CD14-positive monocyte (primary cell): ENCODE measurements around the gene HECW1. TPM values are rescaled to one million over a fixed set of nuclear protein-coding genes. Genes with fewer than 3 reads are reported as not detected.

ENCODE experiments used
- DNase-seq, 3 donors: peaks; one replicate each; pipeline ENCODE4 v3.0.0-alpha.2; 2011 to 2022
- H2AFZ ChIP-seq: 2 replicates; pipeline ENCODE4 v1.6.0; 2012; ENCODE audit warnings: mild to moderate bottlenecking, low read depth, low read length, inconsistent platforms; ENCODE audit not compliant: insufficient read depth, poor library complexity, severe bottlenecking
- H3K27ac ChIP-seq, 2 donors: 1 replicate in 1 of 2; 2 replicates in 1 of 2; pipeline ENCODE4 v1.5.1; 2012 to 2013; ENCODE audit warnings: low read length in 2 of 2, control low read depth in 1 of 2, inconsistent platforms in 1 of 2, low read depth in 1 of 2, mild to moderate bottlenecking in 1 of 2
- H3K27me3 ChIP-seq, 2 donors: one replicate each; pipeline versions ENCODE4 v1.6.0 to v1.6.1; 2011 to 2013; ENCODE audit warnings: low read length in 2 of 2; ENCODE audit not compliant: control insufficient read depth in 2 of 2, insufficient read depth in 2 of 2
- H3K36me3 ChIP-seq, 2 donors: replicated peaks in 1 of 2; 1 replicate in 1 of 2; 2 replicates in 1 of 2; pipeline versions ENCODE4 v1.5.1 to v1.6.1; 2012 to 2013; ENCODE audit warnings: low read length in 2 of 2, control low read depth in 1 of 2, inconsistent platforms in 1 of 2, mild to moderate bottlenecking in 1 of 2; ENCODE audit not compliant: insufficient read depth in 2 of 2, control insufficient read depth in 1 of 2
- H3K4me1 ChIP-seq, 2 donors: 1 replicate in 1 of 2; 2 replicates in 1 of 2; pipeline versions ENCODE4 v1.5.1 to v1.6.1; 2012 to 2013; ENCODE audit warnings: low read length in 2 of 2, control low read depth in 1 of 2, inconsistent platforms in 1 of 2, mild to moderate bottlenecking in 1 of 2, moderate library complexity in 1 of 2; ENCODE audit not compliant: insufficient read depth in 2 of 2, control insufficient read depth in 1 of 2
- H3K4me2 ChIP-seq: replicated peaks from 2 replicates; pipeline ENCODE3; 2012; ENCODE audit warnings: low read length, moderate library complexity, mild to moderate bottlenecking; ENCODE audit not compliant: poor library complexity, severe bottlenecking; ENCODE audit errors: extremely low read depth
- H3K4me3 ChIP-seq, 3 experiments: fragments of 200-600 bp in 1 of 3; sonication (generic) in 1 of 3; replicated peaks in 1 of 3; 1 replicate in 2 of 3; 2 replicates in 1 of 3; pipeline ENCODE4 v1.5.1; 2011 to 2013; ENCODE audit warnings: low read length in 3 of 3, mild to moderate bottlenecking in 3 of 3, control low read depth in 2 of 3, low read depth in 2 of 3, inconsistent platforms in 1 of 3, moderate library complexity in 1 of 3
- H3K79me2 ChIP-seq: 2 replicates; pipeline ENCODE4 v1.6.0; 2012; ENCODE audit warnings: mild to moderate bottlenecking, control low read depth, inconsistent platforms, low read length, moderate library complexity; ENCODE audit not compliant: insufficient read depth
- H3K9ac ChIP-seq: 2 replicates; pipeline ENCODE4 v1.6.0; 2017; ENCODE audit warnings: low read length, mild to moderate bottlenecking; ENCODE audit not compliant: insufficient read depth, poor library complexity, severe bottlenecking
- H3K9me3 ChIP-seq, 2 donors: replicated peaks in 1 of 2; 1 replicate in 1 of 2; 2 replicates in 1 of 2; pipeline versions ENCODE4 v1.5.1 to v1.6.1; 2012 to 2013; ENCODE audit warnings: low read length in 2 of 2, control low read depth in 1 of 2; ENCODE audit not compliant: control insufficient read depth in 1 of 2, insufficient read depth in 1 of 2
- H4K20me1 ChIP-seq: 2 replicates; pipeline ENCODE4 v1.6.0; 2012; ENCODE audit warnings: mild to moderate bottlenecking, low read length, control low read depth, moderate library complexity; ENCODE audit not compliant: insufficient read depth
- H3K27ac Mint-ChIP-seq, 7 donors: one replicate each; pipeline ENCODE4 v1.8.0; 2020; ENCODE audit warnings: mild to moderate bottlenecking in 7 of 7, mixed read lengths in 7 of 7, moderate library complexity in 6 of 7, inconsistent platforms in 2 of 7
- H3K27me3 Mint-ChIP-seq, 3 donors: one replicate each; pipeline ENCODE4 v1.8.0; 2021 to 2022; ENCODE audit warnings: low read depth in 3 of 3, mild to moderate bottlenecking in 3 of 3, mixed read lengths in 3 of 3, moderate library complexity in 3 of 3, inconsistent platforms in 1 of 3
- H3K36me3 Mint-ChIP-seq, 2 donors: one replicate each; pipeline ENCODE4 v1.8.0; 2020; ENCODE audit warnings: mixed read lengths in 2 of 2, inconsistent platforms in 1 of 2, mild to moderate bottlenecking in 1 of 2
- H3K4me1 Mint-ChIP-seq: one replicate; pipeline ENCODE4 v1.8.0; 2020; ENCODE audit warnings: mild to moderate bottlenecking, mixed read lengths
- H3K4me3 Mint-ChIP-seq, 2 donors: one replicate each; pipeline ENCODE4 v1.8.0; 2020; ENCODE audit warnings: mild to moderate bottlenecking in 2 of 2, mixed read lengths in 2 of 2, moderate library complexity in 1 of 2
- H3K9me3 Mint-ChIP-seq, 7 donors: one replicate each; pipeline ENCODE4 v1.8.0; 2020 to 2022; ENCODE audit warnings: mixed read lengths in 7 of 7, mild to moderate bottlenecking in 6 of 7, moderate library complexity in 6 of 7, inconsistent platforms in 2 of 7
- WGBS: methylation state at CpG from one replicate; pipeline ENCODE4 v1.1.5; 2013; ENCODE audit warnings: missing lambda C conversion rate; ENCODE audit not compliant: insufficient coverage; 5-methylcytosine and 5-hydroxymethylcytosine counted together
- intact Hi-C, 2 donors: fragments of 100-400 bp; cut with micrococcal nuclease; formaldehyde crosslinking; loops; one replicate each; pipeline versions ENCODE4 v1.15.0 to v1.15.1; 2023
- polyA plus RNA-seq, 3 donors: library from polyadenylated mRNA; depleted of rRNA in 1 of 3; unstranded in 2 of 3; stranded (reverse) in 1 of 3; fragments of 300-500 nt in 2 of 3; fragments of >200 nt in 1 of 3; fragmentation: Illumina TruSeq in 2 of 3; gene quantifications; 1 replicate in 2 of 3; 2 replicates in 1 of 3; pipeline ENCODE4 v1.2.3, GENCODE V29; 2012 to 2021
- TF ChIP-seq, protein P1 (sequence below): fragments of 200-600 bp; IDR thresholded peaks from one replicate; pipeline ENCODE4 v1.8.0; 2022; ENCODE audit warnings: antibody characterized with exemption, mild to moderate bottlenecking

Gene HECW1
- polyA plus RNA-seq, 3 donors = not detected

DNA sequence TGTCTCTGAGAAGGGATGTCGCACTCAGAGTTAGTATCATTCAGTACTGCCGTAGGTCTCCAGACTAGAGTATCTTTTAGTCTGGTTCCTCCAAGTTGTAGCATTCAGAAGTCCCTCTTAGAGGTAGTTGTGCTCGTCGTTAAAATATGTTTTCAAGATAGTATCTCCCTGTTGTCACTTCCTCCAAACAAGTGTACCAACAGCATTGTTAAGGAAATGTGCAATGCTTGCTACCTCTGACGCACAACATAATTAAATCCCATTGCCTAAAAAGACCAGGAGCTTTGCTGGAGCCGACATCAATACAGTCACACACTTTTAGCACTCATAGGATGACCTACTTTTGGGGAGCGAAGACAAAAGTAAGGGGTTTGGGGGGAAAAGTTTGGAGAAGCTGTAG lies 390.5 kb downstream of the HECW1 start:
- no peak overlapping the region for H3K4me3 ChIP-seq
- no peaks in the 10 kb centered on the region for H3K36me3 Mint-ChIP-seq
- TF ChIP-seq, protein P1, sequence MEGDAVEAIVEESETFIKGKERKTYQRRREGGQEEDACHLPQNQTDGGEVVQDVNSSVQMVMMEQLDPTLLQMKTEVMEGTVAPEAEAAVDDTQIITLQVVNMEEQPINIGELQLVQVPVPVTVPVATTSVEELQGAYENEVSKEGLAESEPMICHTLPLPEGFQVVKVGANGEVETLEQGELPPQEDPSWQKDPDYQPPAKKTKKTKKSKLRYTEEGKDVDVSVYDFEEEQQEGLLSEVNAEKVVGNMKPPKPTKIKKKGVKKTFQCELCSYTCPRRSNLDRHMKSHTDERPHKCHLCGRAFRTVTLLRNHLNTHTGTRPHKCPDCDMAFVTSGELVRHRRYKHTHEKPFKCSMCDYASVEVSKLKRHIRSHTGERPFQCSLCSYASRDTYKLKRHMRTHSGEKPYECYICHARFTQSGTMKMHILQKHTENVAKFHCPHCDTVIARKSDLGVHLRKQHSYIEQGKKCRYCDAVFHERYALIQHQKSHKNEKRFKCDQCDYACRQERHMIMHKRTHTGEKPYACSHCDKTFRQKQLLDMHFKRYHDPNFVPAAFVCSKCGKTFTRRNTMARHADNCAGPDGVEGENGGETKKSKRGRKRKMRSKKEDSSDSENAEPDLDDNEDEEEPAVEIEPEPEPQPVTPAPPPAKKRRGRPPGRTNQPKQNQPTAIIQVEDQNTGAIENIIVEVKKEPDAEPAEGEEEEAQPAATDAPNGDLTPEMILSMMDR = no peak
- no peaks in the 10 kb centered on the region for H3K79me2 ChIP-seq
- H3K27me3 Mint-ChIP-seq = peaks cover 5 to 12% (median 9%) of the 10 kb centered on the region in 3 donors
- no peak overlapping the region for H3K27ac ChIP-seq
- H3K36me3 ChIP-seq = no peaks in the 10 kb centered on the region
- no peaks in the 10 kb centered on the region for H3K4me1 ChIP-seq
- no peak overlapping the region for H3K4me2 ChIP-seq
- 100% methylated on average over 1 of the region's 7 CpGs for WGBS
- no peak overlapping the region for H3K9ac ChIP-seq
- no peaks in the 10 kb centered on the region for H3K4me1 Mint-ChIP-seq
- DNase-seq = no peak
- peaks cover 0 to 3% (median 0%) of the 10 kb centered on the region in 7 donors for H3K9me3 Mint-ChIP-seq
- H3K4me3 Mint-ChIP-seq = no peak overlapping the region
- intact Hi-C loops = no loop called here
- H3K27me3 ChIP-seq = no peaks in the 10 kb centered on the region
- H3K9me3 ChIP-seq = no peaks in the 10 kb centered on the region
- no peaks in the 10 kb centered on the region for H4K20me1 ChIP-seq
- no peak overlapping the region for H2AFZ ChIP-seq
- no peak overlapping the region for H3K27ac Mint-ChIP-seq

DNA sequence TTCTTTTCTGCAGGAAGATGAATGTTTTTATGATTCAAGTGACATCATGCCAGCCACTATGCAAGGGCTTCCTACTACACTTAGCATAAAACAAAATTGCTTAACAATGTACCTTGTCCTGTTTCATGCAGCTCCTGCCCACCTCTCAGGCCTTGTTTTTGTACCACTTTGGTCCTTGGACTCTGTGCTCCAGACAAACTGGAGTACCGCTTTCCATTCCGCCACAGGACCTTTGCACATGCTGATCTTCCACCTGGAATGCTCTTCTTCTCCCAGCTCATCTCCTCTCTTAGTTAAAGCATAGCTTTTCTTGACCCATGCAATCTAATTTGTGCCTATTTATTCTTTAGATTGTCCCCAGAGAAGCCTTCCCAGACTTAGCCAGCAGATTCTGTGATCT lies 393.0 kb downstream of the HECW1 start:
- no peak overlapping the region for H3K4me3 Mint-ChIP-seq

More for the DNA sequence above, 393.0 kb downstream of the HECW1 start:
- Mint-ChIP-seq H3K36me3 (no peaks in the 10 kb centered on the region), H3K9me3 (peaks cover 0 to 2% (median 0%) of the 10 kb centered on the region in 7 donors), H3K4me1 (peaks cover under 1% of the 10 kb centered on the region), H3K27me3 (peaks cover 0 to 5% (median 3%) of the 10 kb centered on the region in 3 donors), H3K27ac (no peak overlapping the region)
- Histone ChIP-seq H3K9ac (no peak overlapping the region), H3K9me3 (no peaks in the 10 kb centered on the region), H3K4me2 (no peak overlapping the region), H3K27ac (no peak overlapping the region), H3K79me2 (no peaks in the 10 kb centered on the region), H4K20me1 (no peaks in the 10 kb centered on the region), H3K27me3 (no peaks in the 10 kb centered on the region), H2AFZ (no peak overlapping the region), H3K4me1 (no peaks in the 10 kb centered on the region), H3K36me3 (no peaks in the 10 kb centered on the region), H3K4me3 (no peak overlapping the region)
- intact Hi-C loops = no loop called here
- TF ChIP-seq, protein P1 = no peak
- no peak for DNase-seq
- whole genome bisulfite sequencing = 88% methylated on average over 2 of the region's 2 CpGs
